MCF 10A (cell line): ENCODE measurements around the gene UBE2D2. TPM values are rescaled to one million over a fixed set of nuclear protein-coding genes. Genes with fewer than 3 reads are reported as not detected.
"Not testable (repeated sequence)": the region's sequence is repeated elsewhere in the genome, so short reads cannot be mapped to it uniquely, and the experiment has no call there.

ENCODE experiments used
- BruUV-seq: library from RNA; stranded (reverse); fragments of 400-500 nt; replicated peaks from 2 replicates; lab custom pipeline; 2021; lab: Mats Ljungman, UMichigan
- CTCF ChIA-PET: fragments of 300-600 bp; sonication (Branson Sonifier 250); formaldehyde crosslinking; extraction: SDS; loops from one replicate; lab custom pipeline; 2021; ENCODE audit warnings: antibody characterized with exemption, inconsistent platforms; lab: Yijun Ruan, JAX
- POLR2A ChIA-PET: fragments of 300-600, 350-650 bp; sonication (Branson Sonifier 250); formaldehyde crosslinking; extraction: SDS; loops from one replicate; lab custom pipeline; 2020; ENCODE audit warnings: antibody characterized with exemption, inconsistent platforms; lab: Yijun Ruan, JAX
- DNase-seq: peaks from one replicate; pipeline ENCODE4 v3.0.0-alpha.2; 2018; ENCODE audit not compliant: unreplicated experiment
- H3K27ac Mint-ChIP-seq: one replicate; pipeline ENCODE4 v1.8.0; 2022; ENCODE audit warnings: mild to moderate bottlenecking, low read depth, mixed read lengths; ENCODE audit not compliant: unreplicated experiment
- H3K27me3 Mint-ChIP-seq: one replicate; pipeline ENCODE4 v1.8.0; 2022; ENCODE audit warnings: mixed read lengths; ENCODE audit not compliant: insufficient read depth, unreplicated experiment
- H3K36me3 Mint-ChIP-seq: one replicate; pipeline ENCODE4 v1.8.0; 2022; ENCODE audit warnings: mild to moderate bottlenecking, moderate library complexity, mixed read lengths; ENCODE audit not compliant: insufficient read depth, unreplicated experiment
- H3K4me1 Mint-ChIP-seq: one replicate; pipeline ENCODE4 v1.8.0; 2022; ENCODE audit warnings: mixed read lengths; ENCODE audit not compliant: insufficient read depth, unreplicated experiment
- H3K4me3 Mint-ChIP-seq: one replicate; pipeline ENCODE4 v1.8.0; 2022; ENCODE audit warnings: mild to moderate bottlenecking, moderate library complexity, mixed read lengths; ENCODE audit not compliant: unreplicated experiment
- H3K9me3 Mint-ChIP-seq: one replicate; pipeline ENCODE4 v1.8.0; 2022; ENCODE audit warnings: mixed read lengths; ENCODE audit not compliant: unreplicated experiment
- CTCF ChIP-seq: fragments of 200-600 bp; IDR thresholded peaks from one replicate; pipeline ENCODE4 v1.8.0; 2022; ENCODE audit warnings: antibody characterized with exemption, mild to moderate bottlenecking; ENCODE audit not compliant: unreplicated experiment
- intact Hi-C: fragments of 100-400 bp; cut with micrococcal nuclease; formaldehyde crosslinking; loops from 2 replicates; pipeline ENCODE4 v1.14.1; 2022
- total RNA-seq: library from RNA; stranded (reverse); gene quantifications from 2 replicates; pipeline ENCODE4 v1.2.3, GENCODE V29; 2022

Gene UBE2D2
- total RNA-seq, 1 experiment from 2014 or later: 306 TPM

- POLR2A ChIA-PET: interaction anchor here (0.9 to 1.4 kb wide), 2 partner anchors 21 to 40 kb away, joined by 3 to 5 read pairs; partner anchors contain the start of gene UBE2D2
- Mint-ChIP-seq H3K27me3 (no peaks in the 10 kb centered on the region), H3K4me1 (peaks cover 16% of the 10 kb centered on the region), H3K36me3 (peaks cover 68% of the 10 kb centered on the region), H3K4me3 (no peak overlapping the region), H3K9me3 (no peaks in the 10 kb centered on the region), H3K27ac (no peak overlapping the region)
- BruUV-seq: no TSS peak
- TF ChIP-seq CTCF: no peak
- CTCF ChIA-PET: interaction anchor here (0.6 to 1.2 kb wide), 5 partner anchors 28 to 661 kb away, joined by 3 to 9 read pairs (median 3); no protein-coding TSS in a partner anchor
- intact Hi-C loops: loop anchor here (5.0 kb wide), 1 partner anchor 39 kb away; the partner anchor contains the start of gene UBE2D2
- no peak for DNase-seq
Observed at GRCh38 chr5:139601429-139601828, 40.3 kb downstream of the UBE2D2 start.

GRCh38 chr5:139601948-139602347 lies 40.8 kb downstream of the UBE2D2 start:
- POLR2A ChIA-PET: interaction anchor here (0.9 kb wide), 1 partner anchor 41 kb away, joined by 3 read pairs; the partner anchor contains the start of gene UBE2D2
- H3K27me3 Mint-ChIP-seq, H3K4me3 Mint-ChIP-seq, DNase-seq, H3K27ac Mint-ChIP-seq, BruUV-seq, H3K9me3 Mint-ChIP-seq: not testable (repeated sequence)
- Mint-ChIP-seq H3K4me1 (peaks cover 15% of the 10 kb centered on the region), H3K36me3 (peaks cover 68% of the 10 kb centered on the region)
- CTCF ChIA-PET: interaction anchor here (0.6 to 1.2 kb wide), 4 partner anchors 31 to 661 kb away, joined by 3 to 9 read pairs (median 5); no protein-coding TSS in a partner anchor
- intact Hi-C loops: loop anchor here (5.0 kb wide), 1 partner anchor 40 kb away; the partner anchor contains the start of gene UBE2D2

GRCh38 chr5:139605887-139606286 lies 44.7 kb downstream of the UBE2D2 start:
- ChIA-PET POLR2A (interaction anchor here (2.1 kb wide), 1 partner anchor 25 kb away, joined by 6 read pairs; no protein-coding TSS in a partner anchor), CTCF (interaction anchor here (1.0 kb wide), 1 partner anchor 28 kb away, joined by 5 read pairs; no protein-coding TSS in a partner anchor)
- intact Hi-C loops: no loop called here
- no peak for DNase-seq
- Mint-ChIP-seq H3K27ac (no peak overlapping the region), H3K4me1 (no peaks in the 10 kb centered on the region), H3K36me3 (peaks cover 88% of the 10 kb centered on the region), H3K4me3 (no peak overlapping the region), H3K9me3 (no peaks in the 10 kb centered on the region), H3K27me3 (no peaks in the 10 kb centered on the region)
- BruUV-seq: no TSS peak
- TF ChIP-seq CTCF: no peak

- H3K27ac Mint-ChIP-seq: no peak overlapping the region
- no peak overlapping the region for H3K4me3 Mint-ChIP-seq
- no peaks in the 10 kb centered on the region for H3K9me3 Mint-ChIP-seq
- TF ChIP-seq CTCF: no peak
- intact Hi-C loops: no loop called here
- DNase-seq: no peak
- H3K27me3 Mint-ChIP-seq: no peaks in the 10 kb centered on the region
- ChIA-PET CTCF (interaction anchor here (1.5 to 5.2 kb wide), 2 partner anchors 14 to 21 kb away, joined by 5 to 35 read pairs; no protein-coding TSS in a partner anchor), POLR2A (interaction anchor here (0.8 kb wide), 1 partner anchor 18 kb away, joined by 4 read pairs; no protein-coding TSS in a partner anchor)
- no peaks in the 10 kb centered on the region for H3K4me1 Mint-ChIP-seq
- H3K36me3 Mint-ChIP-seq: peaks cover 79% of the 10 kb centered on the region
- BruUV-seq: no TSS peak
Observed at GRCh38 chr5:139611703-139612584, 50.8 kb downstream of the UBE2D2 start.
